GM12864 (cell line): ENCODE data around the gene KCNMA1.

Experiments used
- DNase-seq: peaks from one replicate; pipeline ENCODE4 v3.0.0-alpha.2; 2011; ENCODE audit warnings: low read depth
- H3K4me3 ChIP-seq: 2 replicates; pipeline ENCODE4 v1.5.1; 2011; ENCODE audit warnings: mild to moderate bottlenecking, low read depth, low read length, control low read depth
- CTCF ChIP-seq: IDR thresholded peaks from 2 replicates; pipeline ENCODE4 v1.5.1; 2011; ENCODE audit warnings: low read depth, mild to moderate bottlenecking, moderate library complexity, low read length, control low read depth, inconsistent platforms; ENCODE audit errors: missing control alignments

Gene KCNMA1

GRCh38 chr10:77179015-77179695 lies 458.5 kb downstream of the KCNMA1 start:
- no peak for TF ChIP-seq CTCF
- no peak overlapping the region for H3K4me3 ChIP-seq
- DNase-seq, result no peak

GRCh38 chr10:77177589-77177988 lies 460.0 kb downstream of the KCNMA1 start:
- H3K4me3 ChIP-seq, result no peak overlapping the region
- no peak for DNase-seq
- TF ChIP-seq CTCF, result no peak

- no peak overlapping the region for H3K4me3 ChIP-seq
- TF ChIP-seq CTCF, result no peak
- no peak for DNase-seq
Observed at GRCh38 chr10:77177161-77177560, 460.4 kb downstream of the KCNMA1 start.

- no peak for DNase-seq
- no peak for TF ChIP-seq CTCF
- no peak overlapping the region for H3K4me3 ChIP-seq
Observed at GRCh38 chr10:77176232-77176631, 461.4 kb downstream of the KCNMA1 start.

GRCh38 chr10:77175631-77176222 lies 461.9 kb downstream of the KCNMA1 start:
- TF ChIP-seq CTCF, result no peak
- H3K4me3 ChIP-seq, result no peak overlapping the region
- no peak for DNase-seq

- H3K4me3 ChIP-seq, result no peak overlapping the region
Observed at GRCh38 chr10:77173615-77174461, 463.8 kb downstream of the KCNMA1 start.

More at GRCh38 chr10:77173615-77174461, 463.8 kb downstream of the KCNMA1 start:
- peak; percentile 89 for TF ChIP-seq CTCF
- DNase-seq, result peak; percentile 53
